ENCODE results near the gene CREB5.

GRCh38 chr7:28681693-28682310 lies 269.5 kb downstream of the CREB5 start:
- TF ChIP-seq, protein P1, sequence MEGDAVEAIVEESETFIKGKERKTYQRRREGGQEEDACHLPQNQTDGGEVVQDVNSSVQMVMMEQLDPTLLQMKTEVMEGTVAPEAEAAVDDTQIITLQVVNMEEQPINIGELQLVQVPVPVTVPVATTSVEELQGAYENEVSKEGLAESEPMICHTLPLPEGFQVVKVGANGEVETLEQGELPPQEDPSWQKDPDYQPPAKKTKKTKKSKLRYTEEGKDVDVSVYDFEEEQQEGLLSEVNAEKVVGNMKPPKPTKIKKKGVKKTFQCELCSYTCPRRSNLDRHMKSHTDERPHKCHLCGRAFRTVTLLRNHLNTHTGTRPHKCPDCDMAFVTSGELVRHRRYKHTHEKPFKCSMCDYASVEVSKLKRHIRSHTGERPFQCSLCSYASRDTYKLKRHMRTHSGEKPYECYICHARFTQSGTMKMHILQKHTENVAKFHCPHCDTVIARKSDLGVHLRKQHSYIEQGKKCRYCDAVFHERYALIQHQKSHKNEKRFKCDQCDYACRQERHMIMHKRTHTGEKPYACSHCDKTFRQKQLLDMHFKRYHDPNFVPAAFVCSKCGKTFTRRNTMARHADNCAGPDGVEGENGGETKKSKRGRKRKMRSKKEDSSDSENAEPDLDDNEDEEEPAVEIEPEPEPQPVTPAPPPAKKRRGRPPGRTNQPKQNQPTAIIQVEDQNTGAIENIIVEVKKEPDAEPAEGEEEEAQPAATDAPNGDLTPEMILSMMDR (IDR thresholded peaks at IDR 0.05): no peak
- TF ChIP-seq POLR2A (IDR thresholded peaks at IDR 0.05): no peak

Data from ovary (tissue), 3 donors.